Glomerular visceral epithelial cell (primary cell): ENCODE results near the gene DISP2.
A peak's percentile ranks its signal among the peaks of the same experiment; 100 is the strongest.

Experiments used
- DNase-seq: peaks from one replicate; pipeline ENCODE4 v3.0.0-alpha.2; 2016; ENCODE audit errors: extremely low spot score

The DISP2 gene

DNA sequence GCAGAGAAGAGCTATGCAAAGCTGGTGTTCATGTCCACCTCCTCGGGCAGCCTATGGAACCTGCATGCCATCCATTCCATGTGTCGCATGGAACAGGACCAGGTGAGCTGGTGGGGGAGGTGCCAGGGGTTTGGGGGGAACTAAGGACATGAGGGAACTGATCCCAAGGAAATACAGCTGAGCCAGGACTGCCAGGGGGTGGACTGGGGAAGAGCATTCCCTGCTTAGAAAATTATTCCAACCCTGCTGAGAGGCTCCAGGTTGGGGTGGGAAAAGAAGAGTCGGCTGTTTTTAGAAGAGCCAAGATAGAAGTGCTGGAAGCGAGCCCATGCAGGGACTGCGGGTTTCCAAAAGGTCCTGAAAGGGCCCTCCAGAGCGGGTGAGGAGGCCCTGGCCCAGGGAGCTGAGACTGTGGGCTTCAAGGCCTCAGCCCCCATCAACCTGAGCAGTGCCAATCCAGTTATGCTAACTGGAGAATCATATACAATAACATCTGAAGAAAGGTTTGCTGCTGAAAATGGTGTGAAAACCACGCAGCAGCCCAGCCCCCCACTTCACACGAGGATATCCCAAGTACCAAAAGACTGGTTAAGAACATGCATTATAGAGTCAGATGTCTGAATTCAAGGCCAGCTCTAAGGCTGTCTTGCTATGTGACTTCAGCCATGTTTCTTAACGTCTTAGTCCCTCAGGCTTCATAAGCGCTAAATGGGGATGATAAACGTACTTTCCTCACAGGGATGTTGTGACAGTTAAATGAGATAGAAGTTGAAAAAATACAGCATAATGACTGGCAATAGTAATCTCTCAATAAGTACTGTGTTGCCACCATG is 7.8 kb downstream of the DISP2 start:
- no peak for DNase-seq

- DNase-seq: no peak
These were observed 8.7 kb downstream of the DISP2 start for GRCh38 chr15:40366457-40367370.

DNA sequence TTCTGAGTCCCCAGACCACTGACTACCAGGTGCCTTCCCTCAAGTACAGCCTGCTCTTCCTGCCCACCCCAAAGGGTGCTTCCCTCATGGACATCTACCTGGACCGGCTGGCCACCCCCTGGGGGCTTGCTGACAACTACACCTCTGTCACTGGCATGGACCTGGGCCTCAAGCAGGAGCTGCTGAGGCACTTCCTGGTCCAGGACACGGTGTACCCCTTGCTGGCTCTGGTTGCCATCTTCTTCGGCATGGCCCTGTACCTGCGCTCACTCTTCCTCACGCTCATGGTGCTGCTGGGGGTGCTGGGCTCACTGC is 9.3 kb downstream of the DISP2 start:
- DNase-seq: no peak

GRCh38 chr15:40367686-40368611 is 9.9 kb downstream of the DISP2 start:
- peak; percentile 89 for DNase-seq

GRCh38 chr15:40368719-40369473 is 10.9 kb downstream of the DISP2 start:
- no peak for DNase-seq

DNA sequence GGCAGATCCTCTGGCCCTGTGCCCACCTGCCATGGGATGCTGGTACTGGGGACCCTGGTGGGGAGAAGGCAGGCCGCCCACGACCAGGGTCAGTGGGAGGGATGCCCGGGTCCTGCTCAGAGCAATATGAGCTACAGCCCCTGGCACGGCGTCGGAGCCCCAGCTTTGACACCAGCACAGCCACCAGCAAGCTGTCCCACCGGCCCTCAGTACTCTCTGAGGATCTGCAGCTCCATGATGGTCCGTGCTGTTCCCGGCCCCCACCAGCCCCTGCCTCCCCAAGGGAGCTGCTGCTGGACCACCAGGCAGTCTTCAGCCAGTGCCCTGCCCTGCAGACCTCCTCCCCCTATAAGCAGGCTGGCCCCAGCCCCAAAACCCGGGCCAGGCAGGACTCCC is 11.5 kb downstream of the DISP2 start:
- DNase-seq: no peak

DNA sequence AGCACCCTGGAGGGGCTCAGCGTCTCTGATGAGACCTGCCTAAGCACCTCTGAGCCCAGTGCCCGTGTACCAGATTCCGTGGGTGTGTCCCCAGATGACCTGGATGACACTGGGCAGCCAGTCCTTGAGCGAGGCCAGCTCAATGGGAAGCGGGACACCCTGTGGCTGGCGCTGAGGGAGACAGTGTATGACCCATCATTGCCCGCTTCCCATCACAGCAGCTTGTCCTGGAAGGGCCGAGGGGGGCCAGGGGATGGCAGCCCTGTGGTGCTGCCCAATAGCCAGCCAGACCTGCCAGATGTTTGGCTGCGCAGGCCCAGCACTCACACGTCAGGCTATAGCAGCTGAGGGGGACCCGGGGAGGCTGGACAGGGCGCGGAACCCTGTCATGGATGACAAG is 12.0 kb downstream of the DISP2 start:
- no peak for DNase-seq

- DNase-seq: no peak
These were observed 15.0 kb downstream of the DISP2 start for GRCh38 chr15:40372981-40373380.

DNA sequence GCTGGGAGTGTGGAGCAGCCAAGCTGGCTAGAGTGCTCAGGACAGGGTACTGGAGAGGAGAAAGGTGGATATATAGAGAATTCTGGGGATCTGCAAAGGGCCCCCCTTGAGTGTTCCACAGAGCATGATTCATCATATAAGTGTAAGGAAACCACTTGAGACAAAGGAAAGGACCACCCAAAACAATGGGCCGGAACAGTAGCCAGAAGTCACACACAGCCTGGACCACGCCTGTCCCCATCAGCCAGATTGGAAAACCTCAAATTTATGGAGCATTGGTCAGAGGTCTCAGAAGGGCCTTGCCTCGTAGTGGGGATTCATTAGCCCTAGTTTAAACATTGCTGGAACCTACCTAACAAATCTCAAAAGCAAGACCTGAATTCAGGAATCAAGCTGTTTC is 19.6 kb downstream of the DISP2 start:
- no peak for DNase-seq

DNA sequence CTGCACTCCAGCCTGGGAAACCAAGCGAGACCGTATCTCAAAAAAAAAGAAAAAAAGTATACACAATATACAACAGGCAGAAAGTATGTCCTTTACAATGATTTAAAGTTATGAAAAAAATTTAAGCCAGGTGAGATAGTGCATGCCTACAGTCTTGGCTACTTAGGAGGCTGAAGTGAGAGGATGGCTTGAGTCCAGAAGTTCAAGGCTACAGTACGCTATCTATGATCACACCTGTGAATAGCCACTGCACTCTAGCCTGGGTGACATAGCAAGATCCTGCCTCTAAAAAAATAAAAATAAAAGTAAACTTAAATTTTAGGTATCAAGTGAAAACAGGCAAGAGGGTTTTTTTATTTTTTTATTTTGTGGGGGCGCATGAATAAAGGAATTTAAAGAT is 21.4 kb downstream of the DISP2 start:
- no peak for DNase-seq

- peak; percentile 61 for DNase-seq
These were observed 21.8 kb downstream of the DISP2 start for GRCh38 chr15:40379853-40380252.

GRCh38 chr15:40380636-40381035 is 22.6 kb downstream of the DISP2 start:
- DNase-seq: no peak

- DNase-seq: no peak
These were observed 24.0 kb downstream of the DISP2 start for GRCh38 chr15:40381818-40382529.

DNA sequence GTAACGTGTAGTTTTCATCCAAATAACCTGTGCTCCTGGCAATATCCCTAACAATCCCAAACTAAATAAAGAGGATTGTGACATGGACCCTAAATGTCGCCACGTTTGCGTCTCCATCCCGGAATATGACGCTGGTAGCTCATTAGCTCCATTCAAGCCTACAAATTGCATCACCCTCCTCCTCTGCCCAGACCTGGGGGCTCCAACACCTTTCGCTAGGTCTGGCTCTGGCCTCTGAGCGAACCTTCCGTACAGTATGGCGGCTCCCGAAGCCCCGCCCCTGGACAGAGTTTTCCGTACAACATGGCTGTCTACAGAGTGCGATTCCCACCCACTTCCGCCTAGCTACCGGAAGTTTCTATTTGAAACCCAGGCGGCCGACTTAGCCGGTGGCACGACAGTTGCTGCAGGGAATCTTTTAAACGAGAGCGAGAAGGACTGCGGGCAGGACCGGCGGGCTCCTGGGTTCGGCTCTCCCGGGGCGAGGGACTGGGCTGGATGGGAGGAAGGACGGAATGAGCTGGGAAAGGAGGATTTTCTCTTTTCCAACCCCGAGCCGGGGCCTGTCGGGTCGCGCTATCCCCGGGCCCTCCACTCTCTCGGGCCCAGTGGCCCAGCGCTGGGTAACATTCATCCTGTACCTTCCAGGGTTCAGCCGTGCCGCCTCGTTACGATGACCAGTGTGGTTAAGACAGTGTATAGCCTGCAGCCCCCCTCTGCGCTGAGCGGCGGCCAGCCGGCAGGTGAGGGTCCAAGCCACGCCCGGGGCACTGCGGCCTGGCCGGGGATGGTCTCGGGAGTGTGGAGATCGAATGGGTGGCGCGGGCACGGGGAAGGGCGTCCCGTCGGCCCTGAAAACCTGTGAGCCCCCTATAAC is 24.8 kb downstream of the DISP2 start, which contains the start of gene KNSTRN:
TSS of gene KNSTRN (plus strand) at position 142 of the 877 bp plus-strand sequence. CDS start at position 257, 115 bp downstream.
- peak; percentile 93 for DNase-seq

DNA sequence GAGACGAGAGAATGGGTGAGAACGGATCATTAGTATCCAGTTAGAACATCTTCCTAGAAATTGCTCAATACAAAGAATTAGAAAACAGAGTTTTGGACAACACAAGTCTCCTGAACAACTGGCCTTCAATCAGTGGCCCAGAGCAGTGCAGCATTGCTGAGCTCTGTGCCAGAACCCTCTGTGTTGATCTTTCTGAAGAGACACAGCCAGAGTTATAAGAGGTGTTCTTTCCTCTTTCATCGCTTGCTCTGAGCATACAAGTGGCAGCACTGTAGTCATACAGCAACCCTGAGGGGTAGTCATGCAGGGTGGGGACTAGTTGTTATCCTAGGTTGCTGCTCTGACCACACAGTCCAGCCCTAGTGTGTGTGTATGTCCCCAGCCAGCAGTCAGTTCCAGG is 28.5 kb downstream of the DISP2 start:
- DNase-seq: no peak

DNA sequence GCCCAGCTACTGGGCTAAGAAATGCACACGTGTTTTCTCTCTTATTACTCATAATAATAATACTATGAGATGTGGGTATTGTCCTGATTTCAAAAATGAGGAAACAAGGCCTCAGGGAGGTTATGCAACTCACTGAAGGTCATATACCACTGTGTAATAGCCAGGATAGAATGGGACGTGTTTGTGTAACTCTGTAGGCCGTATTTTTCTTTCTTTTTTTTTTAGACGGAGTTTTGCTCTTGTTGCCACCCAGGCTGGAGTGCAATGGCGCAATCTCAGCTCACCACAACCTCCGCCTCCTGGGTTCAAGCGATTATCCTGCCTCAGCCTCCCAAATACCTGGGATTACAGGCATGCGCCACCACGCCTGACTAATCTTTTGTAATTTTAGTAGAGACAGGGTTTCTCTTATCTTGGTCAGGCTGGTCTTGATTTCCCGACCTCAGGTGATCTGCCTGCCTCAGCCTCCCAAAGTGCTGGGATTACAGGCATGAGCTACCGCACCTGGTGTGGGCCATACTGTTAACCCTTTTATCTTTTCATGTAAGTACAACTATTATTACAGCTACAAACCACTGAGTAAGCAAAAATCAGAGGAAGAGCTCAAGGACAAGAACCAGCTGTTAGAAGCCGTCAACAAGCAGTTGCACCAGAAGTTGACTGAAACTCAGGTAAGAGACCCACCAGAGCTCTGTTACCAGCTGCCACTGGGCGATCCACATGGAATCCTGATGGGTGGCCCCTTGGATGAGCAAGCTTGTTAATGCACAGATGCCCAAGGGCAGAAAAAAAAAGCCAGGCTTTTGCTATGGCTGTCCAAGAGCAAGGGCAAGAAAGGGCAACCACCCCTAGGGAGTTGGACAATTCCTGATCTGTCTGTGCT is 31.2 kb downstream of the DISP2 start:
- DNase-seq: no peak

DNA sequence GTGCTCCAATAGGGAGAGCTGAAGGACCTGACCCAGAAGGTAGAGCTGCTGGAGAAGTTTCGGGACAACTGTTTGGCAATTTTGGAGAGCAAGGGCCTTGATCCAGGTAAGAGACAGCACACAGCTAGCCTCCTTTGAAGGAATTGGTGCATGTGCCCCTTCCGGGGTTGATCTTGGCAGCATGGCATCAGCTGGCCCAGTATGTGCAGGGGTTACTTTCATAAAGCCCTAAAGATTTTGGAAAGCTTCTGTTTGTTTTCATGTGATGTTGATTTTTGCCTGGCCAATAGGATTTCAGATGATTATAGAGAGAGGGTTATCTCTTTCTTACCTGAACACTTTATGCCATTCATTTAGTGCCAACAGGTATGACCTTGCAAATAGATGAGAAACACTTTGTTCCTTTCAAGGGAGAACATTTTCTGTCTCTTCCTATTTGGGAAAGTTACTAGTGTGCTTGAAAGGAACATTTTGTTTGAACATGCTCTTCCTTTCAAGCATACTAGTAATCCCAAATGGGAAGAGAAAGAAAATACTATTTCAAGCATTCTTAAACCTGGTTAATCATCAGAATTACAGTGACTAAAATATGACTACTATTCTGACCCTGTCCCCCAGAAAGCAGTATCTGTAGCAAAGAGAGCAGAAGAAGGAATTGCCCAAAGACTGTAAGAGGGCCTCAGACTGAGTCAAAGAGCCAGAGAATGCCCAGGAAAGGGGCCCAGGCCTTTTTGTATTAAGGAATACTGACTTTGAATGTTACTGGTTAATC is 32.0 kb downstream of the DISP2 start:
- no peak for DNase-seq
